NCI-H2029 (cell line): ENCODE results near the gene SLC17A2.
A peak's percentile ranks its signal among the peaks of the same experiment; 100 is the strongest.

ENCODE experiments used
- DNase-seq: peaks from one replicate; lab custom pipeline; 2025; lab: John Stamatoyannopoulos, UW

SLC17A2 gene

GRCh38 chr6:25918083-25918683 lies 12.3 kb downstream of the SLC17A2 start:
- DNase-seq, result no peak

DNA sequence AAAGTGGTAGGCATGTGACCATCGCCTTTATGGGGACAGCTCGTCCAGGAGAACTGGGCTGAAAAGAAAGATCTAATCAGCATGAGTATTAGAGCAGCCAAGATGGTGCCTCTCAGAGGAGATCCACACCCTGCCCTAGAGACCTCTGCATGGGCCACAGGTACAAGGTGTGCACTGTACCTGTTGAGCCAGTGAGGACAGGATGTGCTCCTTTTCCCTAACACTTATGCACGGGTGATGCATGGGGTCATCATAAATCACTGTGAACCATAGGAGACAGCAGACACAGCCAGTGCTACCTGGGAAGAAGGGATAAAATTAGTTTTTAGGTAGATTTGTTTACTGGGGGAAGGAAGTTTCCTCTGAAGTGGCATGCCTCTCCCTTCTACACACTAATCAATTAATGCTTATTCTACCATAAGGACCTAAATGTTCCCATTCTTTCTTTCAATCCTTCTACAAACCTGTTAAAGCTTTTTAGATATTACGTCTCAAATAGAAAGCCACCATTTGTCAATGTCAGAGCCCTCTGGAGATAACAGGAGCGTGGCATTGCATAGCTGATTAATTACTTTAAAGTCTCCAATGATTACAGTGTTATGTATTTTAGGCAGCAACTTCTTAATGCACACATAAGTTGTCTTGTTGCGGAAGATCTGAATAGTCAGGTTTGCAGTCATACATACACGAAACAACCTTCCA lies 13.6 kb downstream of the SLC17A2 start:
- DNase-seq, result no peak

- DNase-seq, result no peak
Measured at GRCh38 chr6:25916330-25916729, 14.2 kb downstream of the SLC17A2 start.

DNA sequence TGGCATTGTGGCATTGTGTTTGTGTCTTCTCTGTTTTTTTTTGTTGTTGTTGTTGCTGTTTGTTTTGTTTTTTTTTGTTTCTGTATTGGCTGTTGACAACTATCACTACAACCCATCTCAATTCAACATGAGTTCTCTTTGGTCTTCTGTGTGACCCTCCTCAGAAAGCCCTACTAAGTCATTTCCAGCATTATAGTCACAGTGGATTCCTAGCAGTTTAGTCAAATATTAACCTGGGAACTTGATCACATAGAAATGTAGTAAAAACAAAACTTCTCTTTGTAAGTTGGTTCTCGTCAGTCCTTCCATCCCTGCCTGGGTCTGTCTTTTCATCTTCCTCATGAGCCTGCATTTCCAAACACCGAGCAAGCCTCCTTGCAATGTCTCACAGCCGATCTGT lies 16.8 kb downstream of the SLC17A2 start:
- no peak for DNase-seq

DNA sequence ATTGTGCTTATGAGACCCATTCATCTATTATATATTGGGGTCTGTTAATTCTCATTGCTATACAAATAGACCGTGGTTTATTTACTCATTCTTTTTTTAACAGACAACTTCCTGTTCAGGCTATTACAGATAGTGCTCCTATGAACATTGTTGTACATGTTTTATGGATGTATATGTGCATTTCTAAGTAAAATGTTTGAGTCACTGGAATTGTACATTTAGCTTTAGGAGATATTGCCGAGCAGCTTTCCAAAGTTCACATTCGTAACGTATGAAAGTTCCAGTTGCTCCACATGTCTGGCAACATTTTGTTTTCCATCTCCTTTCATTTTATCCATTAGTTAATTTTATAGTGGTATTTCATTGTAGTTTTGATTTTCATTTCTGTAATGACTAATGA lies 19.1 kb downstream of the SLC17A2 start:
- no peak for DNase-seq

- DNase-seq, result no peak
Measured at GRCh38 chr6:25907475-25908014, 22.9 kb downstream of the SLC17A2 start.

DNA sequence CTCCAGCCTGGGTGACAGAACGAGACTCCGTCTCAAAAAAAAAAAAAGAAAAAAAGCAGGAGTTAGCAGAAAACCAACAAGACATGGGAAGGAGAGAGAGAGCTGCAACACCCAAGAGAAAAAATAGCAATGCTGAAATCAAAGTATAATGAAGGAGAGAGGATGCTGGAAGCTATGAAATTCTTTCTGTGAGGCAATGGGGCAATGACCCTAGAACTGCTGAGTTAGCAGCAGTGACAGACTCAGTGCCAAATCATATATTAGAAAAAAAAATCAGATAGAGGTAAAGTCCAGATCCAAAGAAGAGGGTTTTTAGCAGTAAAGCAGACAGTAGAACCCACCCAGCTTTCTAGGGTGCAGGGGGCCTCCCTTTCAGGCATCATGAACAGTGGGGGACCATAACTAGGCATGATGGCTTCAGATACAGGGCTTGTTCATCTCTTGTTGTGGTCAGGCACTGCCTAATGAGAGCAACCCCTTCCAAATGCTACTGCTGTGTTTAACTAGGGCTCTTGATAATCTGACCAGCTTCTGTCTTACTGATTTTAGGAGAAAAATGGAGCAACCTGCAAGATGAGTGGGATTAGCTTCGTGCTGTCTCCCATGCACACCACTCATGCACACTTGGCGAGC lies 26.9 kb downstream of the SLC17A2 start:
- DNase-seq, result no peak

GRCh38 chr6:25902071-25902470 lies 28.4 kb downstream of the SLC17A2 start:
- DNase-seq, result no peak

DNA sequence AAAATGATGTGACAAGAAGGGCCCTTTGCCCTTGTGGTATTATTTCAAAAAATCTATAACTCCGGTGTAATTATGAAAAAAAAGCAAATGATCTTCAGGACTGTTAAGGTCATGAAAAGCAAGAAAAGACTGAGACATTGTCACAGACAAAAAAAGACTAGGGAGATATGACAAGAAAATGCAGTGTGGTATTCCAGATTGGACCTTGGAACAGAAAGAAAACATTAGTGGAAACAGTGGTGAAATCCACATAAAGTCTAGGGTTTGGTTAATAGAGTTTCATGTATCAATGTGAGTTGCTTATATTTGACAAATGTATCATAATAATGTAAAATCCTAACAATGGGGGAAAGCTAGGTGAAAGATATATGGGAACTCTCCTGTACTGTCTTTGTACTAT lies 29.6 kb downstream of the SLC17A2 start:
- no peak for DNase-seq

DNA sequence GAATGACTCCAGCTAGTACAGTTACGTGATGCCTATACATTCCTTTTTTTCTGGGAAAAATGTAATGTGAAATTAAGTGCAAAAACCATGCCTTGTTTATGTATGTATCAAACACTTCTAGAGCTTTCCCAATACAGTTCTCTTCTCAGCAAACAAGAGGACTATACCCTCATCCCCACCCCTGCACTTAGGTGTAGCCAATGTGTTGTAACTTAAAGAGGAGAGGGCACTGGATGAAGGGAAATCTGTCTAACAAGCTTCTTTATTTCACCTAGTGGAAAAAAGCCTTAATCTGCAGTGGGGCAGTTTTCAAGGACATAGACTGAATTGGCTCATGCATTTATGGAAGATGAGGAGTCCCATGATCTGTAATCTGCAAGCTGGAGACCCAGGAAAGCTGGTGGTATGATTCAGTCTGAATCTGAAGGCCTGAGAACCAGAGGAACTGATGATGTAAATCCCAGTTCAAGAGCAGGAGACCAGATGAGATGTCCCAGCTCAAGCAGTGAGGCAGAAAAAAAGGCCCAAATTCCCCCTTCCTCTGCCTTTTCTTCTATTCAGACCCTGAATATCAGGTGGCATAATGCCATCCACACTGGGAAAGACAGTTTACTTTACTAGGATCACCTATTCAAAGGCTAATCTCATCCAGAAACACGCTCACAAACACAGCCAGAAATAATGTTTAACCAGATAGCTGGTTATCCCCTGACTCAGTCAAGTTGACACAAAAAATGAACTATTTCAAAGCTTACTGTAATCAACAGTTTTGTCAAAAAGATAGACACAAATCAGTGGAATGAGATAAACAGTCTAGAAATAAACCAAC lies 30.7 kb downstream of the SLC17A2 start:
- DNase-seq, result no peak

DNA sequence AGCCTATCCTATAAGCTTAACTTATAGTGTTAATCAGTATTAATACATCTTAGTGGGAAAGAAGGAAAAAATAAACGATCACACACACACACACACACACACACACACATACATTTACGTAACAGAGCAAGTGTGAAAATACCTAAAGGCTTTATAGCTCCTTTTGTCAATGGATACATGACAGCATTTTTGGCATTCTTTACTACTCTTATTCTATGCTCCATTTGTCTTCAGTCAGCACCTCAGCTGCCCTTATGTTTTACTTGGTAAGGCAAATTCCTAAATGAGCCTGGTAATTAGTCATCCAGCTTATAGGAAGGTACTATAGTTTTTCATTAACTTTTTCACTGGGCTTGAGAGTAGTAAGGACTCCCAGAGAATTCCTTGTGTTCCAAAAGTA lies 31.4 kb downstream of the SLC17A2 start:
- DNase-seq, result no peak

- DNase-seq, result no peak
Measured at GRCh38 chr6:25898289-25898977, 32.1 kb downstream of the SLC17A2 start.

DNA sequence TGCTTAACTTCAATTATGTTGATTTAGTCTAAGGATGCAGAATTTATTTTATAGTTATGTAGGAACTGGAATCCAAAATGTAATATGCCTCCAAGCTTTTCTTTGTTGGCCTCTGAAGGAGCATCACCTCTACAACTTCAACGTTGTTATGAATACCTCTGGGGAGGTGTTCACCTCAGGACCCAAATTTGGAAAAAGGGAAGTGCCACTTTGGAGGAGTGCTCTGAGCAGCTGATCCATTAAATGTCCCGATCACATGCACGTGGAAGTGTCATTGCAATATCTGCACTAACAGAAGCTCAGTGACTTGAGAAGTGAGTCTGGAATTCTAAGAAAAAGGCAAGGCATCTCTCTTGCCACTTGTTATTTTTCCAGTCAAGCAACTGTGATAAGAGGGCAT lies 34.2 kb downstream of the SLC17A2 start:
- no peak for DNase-seq

- DNase-seq, result no peak
Measured at GRCh38 chr6:25895771-25896170, 34.7 kb downstream of the SLC17A2 start.

- DNase-seq, result no peak
Measured at GRCh38 chr6:25893778-25894177, 36.7 kb downstream of the SLC17A2 start.

DNA sequence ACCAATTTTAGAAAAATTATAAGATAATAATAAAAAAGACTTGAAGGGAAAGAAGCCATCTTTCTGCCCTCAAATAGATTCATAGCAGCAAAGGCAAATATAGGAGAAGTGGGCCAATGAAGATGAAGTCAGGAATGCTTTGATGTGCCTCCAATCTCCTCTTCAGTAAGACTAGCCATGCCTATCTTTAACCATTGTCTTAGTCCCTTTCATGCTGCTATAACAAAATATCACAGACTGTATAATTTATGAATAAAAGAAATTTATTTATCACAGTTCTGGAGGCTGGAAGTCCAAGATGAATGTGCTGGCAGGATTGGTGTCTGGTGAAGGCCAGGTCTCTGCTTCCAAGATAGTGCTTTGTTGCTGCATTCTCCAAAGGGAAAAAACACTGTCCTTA lies 37.6 kb downstream of the SLC17A2 start:
- no peak for DNase-seq

DNA sequence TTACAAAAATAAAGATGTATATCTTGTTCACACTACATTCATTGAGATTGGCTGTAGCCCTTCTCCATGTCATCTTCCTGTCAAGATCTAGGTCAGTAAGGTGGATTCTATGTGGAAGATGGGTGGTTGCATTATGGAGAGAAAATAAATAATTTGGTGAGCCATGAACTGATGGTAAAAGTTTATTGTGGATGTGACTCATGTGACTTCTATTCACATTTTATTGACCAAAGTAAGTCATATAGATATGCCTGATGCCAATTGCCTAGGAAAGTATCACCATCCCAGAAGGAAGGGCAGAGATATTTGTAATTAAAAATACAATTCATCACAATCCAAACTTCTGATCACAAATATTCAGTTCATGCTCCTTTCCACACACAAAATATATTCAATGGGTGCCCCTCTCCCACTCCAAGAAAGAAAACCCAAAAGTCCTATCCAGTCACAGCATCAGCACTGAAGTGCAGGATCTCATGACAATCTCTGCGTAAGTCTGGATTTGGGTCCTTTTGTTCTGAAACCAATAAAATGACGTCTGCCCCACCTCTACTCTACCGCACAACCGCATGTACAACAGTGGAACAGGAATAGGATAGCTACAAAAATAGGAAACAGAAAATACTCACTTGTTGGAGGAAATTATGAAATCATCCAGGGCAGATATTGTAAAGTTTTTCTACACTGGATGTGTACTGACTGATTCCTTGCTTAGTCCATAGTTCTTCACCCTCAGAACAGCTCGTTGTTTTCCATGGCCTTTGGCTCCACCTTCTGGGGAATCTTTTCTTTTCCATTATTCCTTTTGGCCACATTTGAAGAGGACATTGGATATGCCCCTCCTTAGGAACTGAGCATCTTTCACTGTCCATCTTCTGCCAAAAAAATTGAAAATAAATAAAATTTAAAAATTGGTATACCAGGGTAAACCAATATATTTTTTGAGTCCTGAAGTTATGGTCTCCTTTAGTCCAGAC lies 40.3 kb downstream of the SLC17A2 start:
- peak; percentile 22 for DNase-seq

GRCh38 chr6:25888626-25889025 lies 41.9 kb downstream of the SLC17A2 start:
- no peak for DNase-seq

DNA sequence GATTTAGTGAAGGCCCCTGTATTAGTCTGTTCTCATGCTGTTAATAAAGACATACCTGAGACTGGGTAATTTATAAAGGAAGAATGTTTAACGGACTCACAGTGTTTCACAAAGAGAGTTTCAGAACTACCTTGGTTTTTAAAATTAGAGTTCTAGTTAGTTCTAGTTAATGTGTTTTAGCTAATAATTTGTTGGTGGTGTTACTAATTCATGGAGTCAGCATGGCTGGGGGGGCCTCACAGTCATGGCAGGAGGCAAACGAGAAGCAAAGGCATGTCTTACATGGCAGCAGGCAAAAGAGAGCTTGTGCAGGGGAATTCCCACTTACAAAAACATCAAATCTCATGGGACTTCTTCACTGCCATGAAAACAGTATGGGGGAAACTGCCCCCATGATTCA lies 44.4 kb downstream of the SLC17A2 start:
- no peak for DNase-seq

GRCh38 chr6:25883991-25884390 lies 46.5 kb downstream of the SLC17A2 start:
- DNase-seq, result no peak

- DNase-seq, result no peak
Measured at GRCh38 chr6:25883536-25883935, 47.0 kb downstream of the SLC17A2 start.
